ENCODE results near the gene RAN.

The RAN gene
- long read RNA-seq, donor 1, transcript RAN-203 (6 exons, 2,455 nt): minor isoform, 7 of 366 reads
- long read RNA-seq, donor 1, transcript RAN-202 (6 exons, 1,530 nt): minor isoform, 18 of 366 reads
- long read RNA-seq, donor 1, transcript RAN-212 (7 exons, 2,661 nt): major isoform, 254 of 366 reads
- long read RNA-seq, donor 1, partial matches to known transcripts: 81 of 366 reads
- long read RNA-seq, donor 1, other reads (novel, unspliced or antisense): 5 of 366 reads
- long read RNA-seq, donor 2, transcript RAN-212 (7 exons, 2,661 nt): major isoform, 156 of 608 reads
- long read RNA-seq, donor 2, transcript RAN-202 (6 exons, 1,530 nt): minor isoform, 10 of 608 reads
- long read RNA-seq, donor 2, partial matches to known transcripts: 439 of 608 reads
- long read RNA-seq, donor 2, other reads (novel, unspliced or antisense): 0 of 608 reads
- long read RNA-seq, donor 3, transcript RAN-212 (7 exons, 2,661 nt): major isoform, 86 of 338 reads
- long read RNA-seq, donor 3, transcript RAN-202 (6 exons, 1,530 nt): minor isoform, 10 of 338 reads
- long read RNA-seq, donor 3, partial matches to known transcripts: 239 of 338 reads
- long read RNA-seq, donor 3, other reads (novel, unspliced or antisense): 0 of 338 reads
- long read RNA-seq, donor 4, transcript RAN-212 (7 exons, 2,661 nt): major isoform, 144 of 578 reads
- long read RNA-seq, donor 4, transcript RAN-202 (6 exons, 1,530 nt): minor isoform, 15 of 578 reads
- long read RNA-seq, donor 4, partial matches to known transcripts: 418 of 578 reads
- long read RNA-seq, donor 4, other reads (novel, unspliced or antisense): 0 of 578 reads
- long read RNA-seq, donor 5, transcript RAN-212 (7 exons, 2,661 nt): major isoform, 256 of 801 reads
- long read RNA-seq, donor 5, transcript RAN-202 (6 exons, 1,530 nt): minor isoform, 16 of 801 reads
- long read RNA-seq, donor 5, partial matches to known transcripts: 511 of 801 reads
- long read RNA-seq, donor 5, other reads (novel, unspliced or antisense): 15 of 801 reads
- long read RNA-seq, donor 6, transcript RAN-212 (7 exons, 2,661 nt): major isoform, 135 of 663 reads
- long read RNA-seq, donor 6, transcript RAN-202 (6 exons, 1,530 nt): minor isoform, 12 of 663 reads
- long read RNA-seq, donor 6, partial matches to known transcripts: 512 of 663 reads
- long read RNA-seq, donor 6, other reads (novel, unspliced or antisense): 0 of 663 reads
- long read RNA-seq, donor 7, transcript RAN-212 (7 exons, 2,661 nt): major isoform, 292 of 961 reads
- long read RNA-seq, donor 7, transcript RAN-202 (6 exons, 1,530 nt): minor isoform, 26 of 961 reads
- long read RNA-seq, donor 7, partial matches to known transcripts: 636 of 961 reads
- long read RNA-seq, donor 7, other reads (novel, unspliced or antisense): 6 of 961 reads
- long read RNA-seq, donor 8, transcript RAN-212 (7 exons, 2,661 nt): major isoform, 169 of 564 reads
- long read RNA-seq, donor 8, transcript RAN-202 (6 exons, 1,530 nt): minor isoform, 17 of 564 reads
- long read RNA-seq, donor 8, partial matches to known transcripts: 374 of 564 reads
- long read RNA-seq, donor 8, other reads (novel, unspliced or antisense): 0 of 564 reads

DNA sequence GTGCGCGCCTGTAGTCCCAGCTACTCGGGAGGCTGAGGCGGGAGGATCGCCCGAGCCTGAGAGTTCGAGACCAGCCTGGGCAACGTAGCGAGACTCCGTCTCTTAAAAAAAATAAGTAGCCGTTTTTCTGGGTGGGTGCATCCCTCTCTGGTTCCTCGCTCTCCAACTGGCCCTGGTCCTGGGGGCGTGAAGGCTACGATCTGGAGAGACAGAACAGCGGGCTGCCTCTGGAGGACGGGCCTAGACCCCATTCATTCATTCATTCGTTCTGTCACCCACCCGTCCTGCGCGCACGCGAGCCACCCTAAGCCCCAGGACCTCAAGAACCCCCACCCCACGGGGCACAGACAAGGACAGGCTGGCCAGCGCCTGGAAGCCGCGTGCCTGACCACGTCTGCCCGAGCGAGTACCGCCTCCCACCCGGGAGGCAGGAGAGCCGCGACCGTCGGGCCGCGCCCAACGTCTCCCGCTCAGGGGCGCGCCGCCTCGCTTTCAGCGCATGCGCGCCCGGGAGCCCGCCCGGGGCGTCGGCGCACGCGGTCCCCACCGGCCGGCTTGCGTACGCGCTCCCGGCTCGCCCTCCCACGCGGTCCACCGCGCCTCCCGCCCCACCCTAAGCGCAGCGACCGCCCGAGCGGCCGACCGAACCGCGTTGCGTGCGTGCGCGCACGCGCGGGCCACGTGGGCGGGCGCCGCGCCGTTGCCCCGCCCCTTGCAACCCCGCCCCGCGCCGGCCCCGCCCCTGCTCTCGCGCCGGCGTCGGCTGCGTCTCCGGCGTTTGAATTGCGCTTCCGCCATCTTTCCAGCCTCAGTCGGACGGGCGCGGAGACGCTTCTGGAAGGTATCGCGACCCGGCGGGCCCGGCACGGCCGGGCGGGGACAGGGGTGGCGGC, at the start of gene RAN:
RAN (plus strand) TSS at position 781 of the 893 bp plus-strand sequence. CDS start 528 bp downstream, outside the sequence.
- peak; percentile 80 for DNase-seq

DNA sequence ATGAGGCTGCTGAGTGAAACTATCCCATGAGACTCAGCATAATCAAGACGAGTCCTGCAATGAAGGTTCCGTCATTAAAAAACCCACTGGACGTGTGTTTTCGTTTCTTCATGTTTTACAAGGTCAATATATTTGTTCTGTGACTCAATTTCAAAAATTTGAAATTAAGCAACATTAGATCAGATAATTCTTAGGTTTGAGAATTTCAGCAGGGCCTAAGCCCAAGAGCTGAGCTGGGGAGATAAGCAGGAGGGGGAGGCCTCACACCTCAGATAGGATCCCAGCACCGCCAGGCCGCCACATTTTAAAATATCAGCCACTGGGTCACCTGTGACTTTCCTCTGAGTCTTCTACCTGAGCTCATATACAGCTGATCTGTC, 46.1 kb upstream of the RAN start:
- no peak for DNase-seq

DNA sequence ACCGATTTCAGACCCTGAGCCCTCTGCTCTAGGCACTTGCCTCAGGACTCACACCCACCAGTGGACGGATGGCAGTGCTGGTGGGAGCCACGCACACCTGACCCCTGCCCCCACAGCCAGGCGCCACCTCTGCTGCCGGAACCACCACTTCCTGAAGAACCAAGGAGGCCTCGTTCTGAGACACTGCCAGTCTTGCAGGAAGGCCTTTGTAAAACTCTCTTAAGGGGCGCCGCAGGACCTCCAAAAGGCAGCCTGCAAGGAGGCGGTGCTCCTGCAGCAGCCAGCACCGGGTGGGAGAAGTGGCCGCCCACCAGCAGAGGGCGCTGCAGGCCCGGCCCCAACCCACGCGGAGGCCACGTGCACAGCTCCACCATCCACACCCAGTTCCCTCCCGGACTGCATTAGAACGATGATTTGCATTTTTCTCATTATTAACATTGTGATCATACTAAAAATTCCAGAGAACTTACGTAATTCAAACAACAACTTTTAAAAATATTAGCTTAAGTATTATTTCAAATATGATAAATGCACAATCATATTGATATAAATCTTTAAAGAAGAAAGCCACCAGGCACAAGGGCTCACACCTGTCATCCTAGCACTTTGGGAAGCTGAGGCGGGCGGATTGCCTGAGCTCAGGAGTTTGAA, 45.6 kb upstream of the RAN start:
- DNase-seq: no peak

DNA sequence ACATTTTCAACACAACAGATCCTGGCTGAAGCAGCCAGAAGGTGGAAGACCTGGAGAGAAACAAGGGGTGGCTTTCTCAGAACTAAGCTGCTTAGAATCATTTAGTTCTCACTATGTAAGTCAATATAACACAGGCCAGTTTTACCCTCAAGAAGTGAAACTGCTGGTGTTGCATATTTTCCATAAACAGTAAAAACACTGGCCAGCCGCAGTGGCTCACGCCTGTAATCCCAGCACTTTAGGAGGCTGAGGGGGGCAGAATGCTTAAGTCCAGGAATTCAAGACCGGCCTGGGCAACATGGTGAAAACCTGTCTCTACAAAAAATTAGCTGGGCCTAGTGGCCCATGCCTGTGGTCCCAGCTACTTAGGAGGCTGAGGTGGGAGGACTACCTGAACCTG, 44.4 kb upstream of the RAN start:
- no peak for DNase-seq

DNA sequence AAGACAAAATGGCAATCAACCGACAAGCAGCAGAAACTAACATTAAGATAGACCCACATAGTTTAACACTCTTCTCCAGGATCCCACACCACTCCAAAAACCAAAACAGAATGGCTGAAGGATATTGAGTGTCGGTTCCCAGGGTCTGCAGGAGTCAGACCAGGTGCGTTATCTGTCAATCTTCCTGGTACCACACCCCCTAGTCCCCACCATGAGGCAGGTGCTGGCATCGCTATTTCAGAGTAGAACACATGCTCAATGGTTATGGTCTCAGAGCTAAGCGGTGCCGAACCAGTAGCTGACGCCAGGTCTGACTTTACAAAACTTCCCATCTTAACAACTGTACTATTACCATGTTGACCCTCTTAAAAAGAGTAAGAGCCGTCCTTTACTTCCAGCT, 43.0 kb upstream of the RAN start:
- DNase-seq: no peak

DNA sequence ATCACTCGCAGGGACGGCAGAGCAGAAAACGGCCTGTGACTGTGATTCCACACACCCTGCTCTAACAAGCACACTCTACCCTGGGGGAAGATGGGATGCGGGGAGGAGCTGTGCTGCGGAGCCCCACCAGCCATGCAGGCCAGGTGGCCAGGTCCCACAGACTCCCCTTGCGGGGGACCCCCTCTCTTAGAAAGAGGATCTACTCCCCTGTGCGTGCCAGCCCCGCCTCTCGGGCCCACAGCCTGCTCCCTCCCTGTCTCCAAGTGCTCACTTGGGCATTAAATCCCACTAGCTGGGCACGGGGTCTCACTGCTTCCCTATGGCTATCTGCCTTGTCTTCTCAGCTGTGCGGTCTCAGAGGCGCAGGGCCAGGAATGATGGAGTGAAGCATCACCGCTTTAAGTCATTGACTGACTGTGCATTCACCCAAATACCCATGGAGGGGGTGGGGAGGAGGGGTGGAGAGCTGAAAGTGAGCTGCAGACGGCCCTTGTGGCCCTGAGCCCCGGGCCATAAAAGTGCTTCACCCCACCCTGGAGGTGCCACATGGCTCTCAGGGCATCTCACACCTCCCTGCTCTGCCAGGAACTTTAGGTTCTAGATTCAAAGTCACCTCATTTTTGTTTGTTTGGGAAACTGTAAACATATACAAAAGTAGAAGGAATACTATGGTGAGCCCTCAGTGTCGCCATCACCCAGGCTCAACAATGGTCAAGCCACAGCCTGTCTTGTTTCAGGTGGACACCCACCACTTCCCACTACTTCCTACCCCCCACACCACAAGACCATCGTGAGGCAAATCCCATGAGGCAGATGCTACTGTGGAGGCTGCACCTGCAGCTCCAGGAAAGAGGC, 42.2 kb upstream of the RAN start:
- no peak for DNase-seq

DNA sequence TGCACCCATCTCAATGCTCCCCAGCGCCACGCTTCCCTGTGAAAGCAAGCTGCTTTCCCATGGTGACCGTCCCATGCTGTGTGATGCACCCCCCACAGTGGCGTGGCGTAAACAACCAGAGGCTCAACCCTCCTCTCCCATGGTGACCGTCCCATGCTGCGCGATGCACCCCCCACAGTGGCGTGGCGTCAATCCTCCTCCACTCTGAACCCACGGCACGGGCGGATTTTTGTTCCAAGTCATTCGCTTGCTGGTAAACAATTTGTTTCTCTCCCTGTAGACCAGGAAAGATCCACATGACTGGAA, 41.7 kb upstream of the RAN start:
- no peak for DNase-seq

DNA sequence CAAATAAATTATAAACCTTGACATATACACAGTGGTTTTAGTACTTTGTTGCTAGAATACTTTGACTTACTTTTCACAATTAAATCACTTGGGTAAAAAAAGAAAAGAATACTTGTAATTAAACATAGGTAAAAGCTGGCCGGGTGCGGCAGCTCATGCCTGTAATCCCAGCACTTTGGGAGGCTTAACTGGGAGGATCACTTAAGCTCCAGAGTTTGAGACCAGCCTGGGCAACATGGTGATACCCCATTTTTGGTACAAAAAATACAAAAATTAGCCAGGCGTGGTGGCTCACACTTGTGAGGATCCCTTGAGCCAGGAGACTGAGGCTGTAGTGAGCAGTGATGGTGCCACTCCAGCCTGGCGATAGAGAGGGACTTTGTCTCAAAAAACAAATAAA, 40.6 kb upstream of the RAN start:
- no peak for DNase-seq

DNA sequence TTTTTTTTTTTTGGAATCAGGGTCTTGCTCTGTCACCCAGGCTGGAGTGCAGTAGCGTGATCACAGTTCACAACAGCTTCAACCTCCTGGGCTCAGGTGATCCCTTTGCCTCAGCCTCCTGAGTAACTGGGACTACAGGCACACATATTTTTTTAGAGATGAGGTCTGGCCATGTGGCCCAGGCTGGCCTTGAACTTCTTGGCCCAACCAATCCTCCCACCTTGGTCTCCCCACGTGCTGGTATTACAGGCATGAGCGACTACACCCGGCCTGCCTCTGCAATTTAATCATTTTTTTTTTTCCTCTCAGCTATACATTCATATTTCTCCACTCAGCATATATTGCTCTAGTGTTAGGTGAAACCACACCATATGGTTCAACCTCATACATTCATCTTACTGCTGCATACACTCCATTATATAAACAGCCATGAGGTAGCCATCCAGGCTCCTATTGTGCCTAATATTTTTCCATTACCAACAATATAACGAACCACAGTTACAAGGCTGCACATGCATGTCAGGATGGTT, 39.9 kb upstream of the RAN start:
- DNase-seq: no peak

DNA sequence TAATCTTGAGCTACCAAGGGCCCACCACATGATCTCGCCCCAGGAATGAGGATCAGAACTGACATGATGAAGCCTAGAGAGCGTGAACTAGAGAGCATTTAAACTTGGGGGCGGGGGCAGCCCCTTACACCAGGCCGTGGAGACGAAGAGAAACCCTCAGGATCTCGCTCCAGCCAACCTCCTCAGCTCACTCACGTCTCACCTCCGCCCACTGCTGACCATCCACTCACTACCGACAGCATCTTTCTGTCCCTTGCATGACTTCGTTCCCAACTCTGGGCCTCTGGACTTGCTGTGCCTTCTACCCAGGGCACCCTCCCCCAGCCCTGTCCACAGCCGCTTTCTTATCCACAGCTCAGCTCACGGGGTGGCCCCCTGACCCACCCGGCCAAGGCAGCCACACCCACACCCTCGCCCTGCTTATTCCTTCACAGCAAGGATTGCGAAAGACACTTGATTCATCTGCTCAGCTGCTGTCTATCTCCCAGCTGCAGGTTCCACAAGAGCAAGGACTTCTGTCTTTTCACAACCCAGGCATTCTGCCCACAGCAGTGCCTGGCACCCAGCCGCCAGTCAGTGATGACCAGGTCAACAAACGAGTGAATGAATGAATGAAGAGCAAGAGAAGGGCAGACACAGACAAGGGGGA, 39.2 kb upstream of the RAN start:
- no peak for DNase-seq

DNA sequence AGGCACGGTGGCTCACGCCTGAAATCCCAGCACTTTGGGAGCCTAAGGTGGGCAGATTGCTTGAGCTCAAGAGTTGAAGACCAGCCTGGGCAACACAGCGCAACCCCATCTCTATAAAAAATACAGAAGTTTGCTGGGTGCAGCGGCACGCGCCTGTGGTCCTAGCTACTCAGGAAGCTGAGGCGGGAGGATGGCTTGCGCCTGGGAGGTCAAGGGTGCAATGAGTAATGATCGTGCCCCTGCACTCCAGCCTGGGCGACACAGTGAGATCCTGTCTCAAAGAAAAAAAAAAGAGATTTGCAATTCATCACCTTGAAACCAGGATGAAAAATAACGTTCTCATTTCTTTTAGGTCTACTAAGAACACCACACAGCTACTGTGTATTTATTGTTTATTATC, 36.9 kb upstream of the RAN start:
- no peak for DNase-seq

DNA sequence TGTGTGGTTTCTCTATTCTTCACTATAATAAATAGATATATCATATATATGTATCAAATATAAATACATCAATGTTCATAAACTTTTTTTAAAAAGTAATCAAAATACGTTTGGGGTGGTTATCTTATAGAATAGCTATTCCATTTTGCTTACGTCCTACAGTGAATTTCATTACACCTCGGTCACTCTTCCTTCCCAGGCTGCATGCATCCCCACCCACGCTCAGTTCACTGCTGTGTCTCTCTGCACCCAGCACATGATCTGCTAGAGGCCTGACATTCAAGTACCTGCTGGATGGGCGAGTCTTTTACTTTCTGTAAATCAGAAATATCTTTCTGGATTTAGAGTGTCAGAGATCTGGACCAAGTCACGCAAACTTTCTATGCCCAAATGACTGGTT, 36.4 kb upstream of the RAN start:
- no peak for DNase-seq

DNA sequence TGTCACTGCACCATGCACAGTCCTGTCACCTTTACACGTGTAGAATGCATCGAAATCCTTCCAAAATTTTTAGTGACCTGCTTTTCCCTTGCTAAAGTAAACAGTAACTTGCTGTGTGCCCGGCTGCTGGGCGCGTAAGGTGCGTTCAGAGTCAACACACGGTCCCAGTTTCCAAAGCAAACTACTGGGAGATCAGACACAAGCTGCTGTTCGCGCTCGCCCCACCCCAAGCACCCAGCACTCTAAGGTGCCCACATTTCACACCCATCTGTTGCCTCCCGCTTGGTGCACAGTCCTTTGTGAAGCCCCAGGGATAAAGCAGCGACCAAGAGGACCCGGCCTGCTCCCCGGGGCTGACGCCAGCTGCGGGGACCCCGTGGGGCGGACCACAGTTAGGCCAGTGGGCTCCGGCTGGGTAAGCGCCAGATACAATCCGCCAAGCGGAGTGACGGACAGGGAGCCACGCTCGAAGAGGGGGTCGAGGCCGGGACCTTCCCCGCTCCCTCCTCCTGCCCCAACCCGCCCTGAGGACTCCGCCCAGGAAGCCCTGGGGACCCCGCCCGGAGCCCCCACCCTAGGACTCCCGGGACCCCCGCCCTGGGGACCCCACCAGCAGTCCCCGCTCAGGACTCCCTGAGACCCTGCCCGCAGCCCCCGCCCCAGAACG, 33.4 kb upstream of the RAN start:
- peak; percentile 64 for DNase-seq

DNA sequence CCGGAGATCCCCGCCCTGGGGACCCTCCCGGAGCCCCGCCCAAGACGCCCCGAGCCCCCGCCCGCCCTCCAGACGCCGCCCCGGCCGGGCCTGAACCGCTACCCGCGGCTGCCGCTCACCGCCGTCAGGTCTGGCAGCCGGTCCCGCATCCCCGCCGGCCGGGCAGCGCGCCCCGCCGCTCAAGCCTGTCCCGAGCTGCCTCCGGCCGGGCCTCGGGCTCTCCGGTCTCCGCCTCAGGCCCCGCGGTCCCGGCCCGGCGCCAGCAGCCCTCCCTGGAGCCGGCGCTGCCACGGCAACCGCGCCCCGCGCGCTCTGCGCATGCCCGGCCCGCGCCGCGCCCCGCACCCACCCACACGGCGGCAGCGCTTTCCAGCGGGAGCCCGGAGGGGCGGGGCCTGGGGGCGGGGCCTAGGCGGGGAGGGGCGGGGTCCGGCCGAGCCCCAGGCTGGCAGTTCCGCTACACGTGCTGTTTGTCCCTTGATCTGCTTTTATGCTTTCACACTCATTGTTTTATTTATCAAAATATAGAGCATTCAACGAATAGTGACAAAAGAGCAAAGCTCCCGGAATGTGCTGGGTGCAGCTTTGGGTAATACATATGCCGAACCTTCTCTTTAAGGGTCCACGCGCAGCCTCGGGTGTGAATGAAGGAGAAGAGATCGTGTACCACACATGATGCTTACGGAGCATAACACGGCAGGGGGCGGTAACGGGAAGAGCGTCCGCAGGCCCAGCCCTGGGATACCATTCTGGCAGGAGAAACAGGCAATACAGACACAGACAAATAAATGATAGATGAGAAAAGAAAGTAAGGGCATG, 32.7 kb upstream of the RAN start, which contains the start of gene STX2:
STX2 (minus strand) TSS at position 300 of the 819 bp plus-strand sequence; CDS start at position 149, 151 bp downstream.
- DNase-seq: peak; percentile 79

DNA sequence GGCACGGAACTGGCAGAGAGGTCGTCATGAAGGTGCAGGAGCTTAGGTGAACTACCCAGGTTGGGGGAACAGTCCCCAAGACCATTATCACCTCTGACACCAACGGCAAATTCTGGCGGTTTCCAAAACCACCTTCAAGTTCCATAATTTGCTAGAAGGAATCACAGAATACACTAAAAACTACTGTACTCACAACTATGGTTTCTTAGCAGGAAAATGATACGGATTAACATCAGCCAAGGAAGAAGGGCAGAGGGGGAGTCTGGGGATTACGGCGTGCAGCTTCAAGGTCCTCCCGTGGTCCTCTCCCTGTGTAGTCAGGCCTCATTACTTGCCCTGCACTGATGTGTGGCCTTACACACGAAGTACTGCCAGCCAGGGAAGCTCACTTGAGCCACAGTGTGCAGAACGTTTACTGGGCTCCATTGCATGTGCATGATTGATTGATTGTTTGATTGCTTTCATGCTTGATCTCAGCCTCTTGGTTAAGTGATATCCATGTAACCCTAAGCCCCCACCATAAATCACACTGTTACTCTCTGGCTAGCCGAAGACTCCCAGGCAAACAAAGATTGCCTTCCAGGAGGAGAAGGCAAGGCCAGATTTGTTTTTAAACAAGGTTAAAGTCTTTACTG, 32.0 kb upstream of the RAN start:
- DNase-seq: peak; percentile 47

DNA sequence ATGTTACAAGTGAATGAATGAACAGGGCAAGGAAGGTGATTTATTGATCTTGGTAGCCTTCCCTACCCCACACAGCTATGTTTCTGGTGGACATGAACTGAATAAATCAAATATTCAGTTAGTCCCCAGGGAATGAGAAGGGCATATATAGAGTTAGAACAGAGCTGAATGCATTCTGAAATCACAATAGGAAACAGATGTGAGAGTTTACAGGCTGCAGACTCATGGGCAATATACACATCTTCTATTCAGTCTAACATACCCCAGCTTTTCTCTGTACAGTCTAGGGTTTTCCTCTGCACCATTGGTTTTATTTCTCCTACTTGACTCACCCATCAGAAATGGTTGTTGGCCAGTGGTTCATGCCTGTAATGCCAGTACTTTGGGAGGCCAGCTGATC, 25.5 kb upstream of the RAN start:
- no peak for DNase-seq

DNA sequence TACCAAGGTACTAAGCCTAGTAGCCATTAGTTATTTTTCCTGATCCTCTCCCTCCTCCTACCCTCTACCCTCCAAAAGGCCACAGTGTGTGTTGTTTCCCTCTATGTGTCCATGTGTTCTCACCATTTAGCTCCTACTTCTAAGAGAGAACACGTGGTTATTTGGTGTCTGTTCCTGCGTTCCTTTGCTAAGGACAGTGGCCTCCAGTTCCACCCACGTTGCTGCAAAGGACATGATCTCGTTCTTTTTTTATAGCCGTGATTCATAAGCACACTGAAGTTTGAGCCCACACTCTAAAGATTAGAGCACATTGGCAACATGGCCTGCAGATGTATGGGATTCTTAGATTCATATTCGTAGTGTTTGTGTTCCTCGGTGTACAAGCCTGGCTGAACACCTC, 24.8 kb upstream of the RAN start:
- no peak for DNase-seq
